ENCODE measurements around the gene PADI3.

The PADI3 gene

GRCh38 chr1:17248781-17249180, at the start of gene PADI3:
PADI3 (plus strand) TSS chr1:17249098; CDS start chr1:17249138, 40 bp downstream.
- no peak for DNase-seq
- H3K36me3 Mint-ChIP-seq (ENCODE audit: low read depth), result no peaks in the 10 kb centered on the region
- H3K27me3 Mint-ChIP-seq, result peaks cover 4% of the 10 kb centered on the region
- H3K4me3 Mint-ChIP-seq, result no peak within 1 kb of the TSS
- H3K9me3 Mint-ChIP-seq, result no peaks in the 10 kb centered on the region
- ATAC-seq, result no peak
- peaks cover 3% of the 10 kb centered on the region for H3K4me1 Mint-ChIP-seq
- no peak within 1 kb of the TSS for H3K27ac Mint-ChIP-seq

GRCh38 chr1:17199267-17200044, 49.4 kb upstream of the PADI3 start:
- ATAC-seq (peak; percentile 68), DNase-seq (peak; percentile 24)
- H3K27me3 Mint-ChIP-seq, result peaks cover 30% of the 10 kb centered on the region
- no peaks in the 10 kb centered on the region for H3K36me3 Mint-ChIP-seq (ENCODE audit: low read depth)
- H3K9me3 Mint-ChIP-seq, result no peaks in the 10 kb centered on the region
- no peak overlapping the region for H3K27ac Mint-ChIP-seq
- H3K4me1 Mint-ChIP-seq, result peaks cover 39% of the 10 kb centered on the region
- no peak overlapping the region for H3K4me3 Mint-ChIP-seq

- no peak overlapping the region for H3K4me3 Mint-ChIP-seq
- ATAC-seq (no peak), DNase-seq (no peak)
- peaks cover 36% of the 10 kb centered on the region for H3K27me3 Mint-ChIP-seq
- H3K4me1 Mint-ChIP-seq, result peaks cover 39% of the 10 kb centered on the region
- no peak overlapping the region for H3K27ac Mint-ChIP-seq
- no peaks in the 10 kb centered on the region for H3K36me3 Mint-ChIP-seq (ENCODE audit: low read depth)
- H3K9me3 Mint-ChIP-seq, result no peaks in the 10 kb centered on the region
These were observed 48.7 kb upstream of the PADI3 start for GRCh38 chr1:17200246-17200645.

GRCh38 chr1:17200756-17201155, 48.1 kb upstream of the PADI3 start:
- ATAC-seq (no peak), DNase-seq (no peak)
- no peaks in the 10 kb centered on the region for H3K9me3 Mint-ChIP-seq
- peaks cover 39% of the 10 kb centered on the region for H3K4me1 Mint-ChIP-seq
- no peak overlapping the region for H3K4me3 Mint-ChIP-seq
- H3K27me3 Mint-ChIP-seq, result peaks cover 39% of the 10 kb centered on the region
- no peak overlapping the region for H3K27ac Mint-ChIP-seq
- no peaks in the 10 kb centered on the region for H3K36me3 Mint-ChIP-seq (ENCODE audit: low read depth)

GRCh38 chr1:17201201-17202021, 47.5 kb upstream of the PADI3 start:
- DNase-seq (peak; percentile 22), ATAC-seq (peak; percentile 80)
- H3K27me3 Mint-ChIP-seq, result peaks cover 46% of the 10 kb centered on the region
- no peaks in the 10 kb centered on the region for H3K9me3 Mint-ChIP-seq
- H3K4me1 Mint-ChIP-seq, result peaks cover 39% of the 10 kb centered on the region
- H3K4me3 Mint-ChIP-seq, result peak overlapping the region; percentile 13
- H3K36me3 Mint-ChIP-seq (ENCODE audit: low read depth), result no peaks in the 10 kb centered on the region
- H3K27ac Mint-ChIP-seq, result peak overlapping the region; percentile 65

GRCh38 chr1:17204546-17205440, 44.1 kb upstream of the PADI3 start, which contains the start of gene PADI1:
PADI1 (plus strand) TSS chr1:17205128; CDS start chr1:17205218, 90 bp downstream.
- Mint-ChIP-seq H3K4me1 (peaks cover 49% of the 10 kb centered on the region), H3K27me3 (peaks cover 49% of the 10 kb centered on the region), H3K9me3 (no peaks in the 10 kb centered on the region), H3K4me3 (no peak within 1 kb of the TSS), H3K36me3 (ENCODE audit: low read depth) (no peaks in the 10 kb centered on the region), H3K27ac (no peak within 1 kb of the TSS)
- ATAC-seq, result no peak
- DNase-seq, result no peak

GRCh38 chr1:17205652-17206051, 43.2 kb upstream of the PADI3 start:
- no peaks in the 10 kb centered on the region for H3K36me3 Mint-ChIP-seq (ENCODE audit: low read depth)
- no peak overlapping the region for H3K27ac Mint-ChIP-seq
- DNase-seq (no peak), ATAC-seq (no peak)
- peaks cover 42% of the 10 kb centered on the region for H3K4me1 Mint-ChIP-seq
- no peak overlapping the region for H3K4me3 Mint-ChIP-seq
- peaks cover 52% of the 10 kb centered on the region for H3K27me3 Mint-ChIP-seq
- no peaks in the 10 kb centered on the region for H3K9me3 Mint-ChIP-seq

GRCh38 chr1:17206196-17206595, 42.7 kb upstream of the PADI3 start:
- no peaks in the 10 kb centered on the region for H3K9me3 Mint-ChIP-seq
- no peaks in the 10 kb centered on the region for H3K36me3 Mint-ChIP-seq (ENCODE audit: low read depth)
- no peak overlapping the region for H3K4me3 Mint-ChIP-seq
- no peak overlapping the region for H3K27ac Mint-ChIP-seq
- no peak for DNase-seq
- peaks cover 38% of the 10 kb centered on the region for H3K4me1 Mint-ChIP-seq
- peaks cover 57% of the 10 kb centered on the region for H3K27me3 Mint-ChIP-seq
- ATAC-seq, result no peak

GRCh38 chr1:17207046-17207445, 41.9 kb upstream of the PADI3 start:
- H3K36me3 Mint-ChIP-seq (ENCODE audit: low read depth), result no peaks in the 10 kb centered on the region
- no peak overlapping the region for H3K4me3 Mint-ChIP-seq
- ATAC-seq (no peak), DNase-seq (no peak)
- H3K9me3 Mint-ChIP-seq, result no peaks in the 10 kb centered on the region
- peaks cover 61% of the 10 kb centered on the region for H3K27me3 Mint-ChIP-seq
- no peak overlapping the region for H3K27ac Mint-ChIP-seq
- H3K4me1 Mint-ChIP-seq, result peaks cover 36% of the 10 kb centered on the region

- Mint-ChIP-seq H3K4me3 (no peak overlapping the region), H3K9me3 (no peaks in the 10 kb centered on the region), H3K4me1 (peaks cover 37% of the 10 kb centered on the region), H3K27me3 (peaks cover 64% of the 10 kb centered on the region), H3K36me3 (ENCODE audit: low read depth) (no peaks in the 10 kb centered on the region), H3K27ac (no peak overlapping the region)
- DNase-seq (no peak), ATAC-seq (no peak)
These were observed 41.4 kb upstream of the PADI3 start for GRCh38 chr1:17207540-17207939.

GRCh38 chr1:17207966-17208418, 40.9 kb upstream of the PADI3 start:
- Mint-ChIP-seq H3K4me1 (peaks cover 38% of the 10 kb centered on the region), H3K27me3 (peaks cover 64% of the 10 kb centered on the region), H3K36me3 (ENCODE audit: low read depth) (no peaks in the 10 kb centered on the region), H3K9me3 (no peaks in the 10 kb centered on the region), H3K4me3 (no peak overlapping the region), H3K27ac (no peak overlapping the region)
- peak; percentile 96 for ATAC-seq
- DNase-seq, result peak; percentile 72

GRCh38 chr1:17208546-17208945, 40.4 kb upstream of the PADI3 start:
- ATAC-seq, result no peak
- Mint-ChIP-seq H3K27me3 (peaks cover 65% of the 10 kb centered on the region), H3K27ac (no peak overlapping the region), H3K4me3 (no peak overlapping the region), H3K9me3 (no peaks in the 10 kb centered on the region), H3K36me3 (ENCODE audit: low read depth) (no peaks in the 10 kb centered on the region), H3K4me1 (peaks cover 43% of the 10 kb centered on the region)
- no peak for DNase-seq

GRCh38 chr1:17209430-17209829, 39.5 kb upstream of the PADI3 start:
- DNase-seq (no peak), ATAC-seq (no peak)
- peaks cover 50% of the 10 kb centered on the region for H3K4me1 Mint-ChIP-seq
- no peak overlapping the region for H3K27ac Mint-ChIP-seq
- no peak overlapping the region for H3K4me3 Mint-ChIP-seq
- H3K36me3 Mint-ChIP-seq (ENCODE audit: low read depth), result no peaks in the 10 kb centered on the region
- H3K9me3 Mint-ChIP-seq, result no peaks in the 10 kb centered on the region
- peaks cover 64% of the 10 kb centered on the region for H3K27me3 Mint-ChIP-seq

GRCh38 chr1:17210176-17210575, 38.7 kb upstream of the PADI3 start:
- H3K4me1 Mint-ChIP-seq, result peaks cover 52% of the 10 kb centered on the region

More at GRCh38 chr1:17210176-17210575, 38.7 kb upstream of the PADI3 start:
- Mint-ChIP-seq H3K27me3 (peaks cover 64% of the 10 kb centered on the region), H3K27ac (no peak overlapping the region), H3K36me3 (ENCODE audit: low read depth) (no peaks in the 10 kb centered on the region), H3K9me3 (no peaks in the 10 kb centered on the region), H3K4me3 (no peak overlapping the region)
- ATAC-seq (no peak), DNase-seq (no peak)

Data from activated naive CD8-positive, alpha-beta T cell treated with anti-CD3 and anti-CD28 coated beads, Interleukin-2, amount 50 U/mL, for 24 hours (primary cell).